Measurements from ENCODE around the gene DUT. TPM values are rescaled to one million over a fixed set of nuclear protein-coding genes. Genes with fewer than 3 reads are reported as not detected.
"Not testable (repeated sequence)": the region's sequence is repeated elsewhere in the genome, so short reads cannot be mapped to it uniquely, and the experiment has no call there.

The DUT gene
- 78.2 and 98.3 TPM in 2 replicates for total RNA-seq (2014; rRNA removed)
- polyA plus RNA-seq (2012): 84.6 TPM

DNA sequence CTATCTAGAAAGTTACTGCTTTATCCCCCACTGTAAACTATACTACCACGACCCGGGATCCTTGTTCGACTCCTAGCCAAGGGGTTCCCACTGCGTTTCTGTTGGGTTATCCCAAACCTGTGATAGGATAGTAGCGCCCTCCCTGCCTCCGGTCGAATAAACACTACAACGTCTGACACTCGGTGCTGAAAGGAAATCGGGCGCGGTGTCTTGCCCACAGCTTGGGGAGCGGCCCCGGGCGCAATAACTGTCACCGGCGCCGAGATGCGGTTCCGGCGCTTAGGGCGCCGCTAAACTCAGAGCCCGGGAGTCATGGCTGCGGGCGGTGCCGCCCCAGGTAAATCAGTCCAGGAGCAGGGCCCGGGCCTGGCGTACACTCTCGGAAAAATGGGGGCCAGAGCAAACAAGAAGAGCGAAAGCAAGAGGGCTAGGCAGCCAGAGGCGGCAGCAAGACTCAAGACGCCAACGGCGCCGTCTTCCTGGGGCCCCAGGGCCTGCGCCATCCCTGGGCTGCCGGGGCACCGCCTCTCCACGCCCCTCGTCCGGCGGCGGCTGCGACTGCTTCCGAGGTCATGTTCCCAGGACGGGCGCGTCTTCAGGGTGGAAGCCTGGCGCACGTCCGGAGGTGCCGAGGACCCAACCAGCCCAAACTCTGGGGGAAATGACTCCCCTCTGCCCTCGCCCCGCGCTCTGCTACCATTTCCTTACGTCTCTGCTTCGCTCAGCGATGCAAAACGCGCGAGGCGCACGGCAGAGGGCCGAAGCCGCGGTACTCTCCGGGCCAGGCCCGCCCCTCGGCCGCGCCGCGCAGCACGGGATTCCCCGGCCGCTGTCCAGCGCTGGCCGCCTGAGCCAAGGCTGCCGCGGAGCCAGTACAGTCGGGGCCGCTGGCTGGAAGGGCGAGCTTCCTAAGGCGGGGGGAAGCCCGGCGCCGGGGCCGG lies at the start of gene DUT:
DUT (plus strand) TSS at position 575 of the 941 bp plus-strand sequence; CDS start at position 662, 87 bp downstream.
- DNase-seq (ENCODE audit: low read depth): peak; percentile 83

- DNase-seq (ENCODE audit: low read depth): no peak
These were observed 49.6 kb upstream of the DUT start for GRCh38 chr15:48281674-48282073.

- DNase-seq (ENCODE audit: low read depth): no peak
These were observed 49.0 kb upstream of the DUT start for GRCh38 chr15:48282216-48282615.

GRCh38 chr15:48283396-48284145 lies 47.7 kb upstream of the DUT start:
- no peak for DNase-seq (ENCODE audit: low read depth)

- DNase-seq (ENCODE audit: low read depth): peak; percentile 80
These were observed 45.7 kb upstream of the DUT start for GRCh38 chr15:48285329-48286214.

- peak; percentile 3 for DNase-seq (ENCODE audit: low read depth)
These were observed 41.6 kb upstream of the DUT start for GRCh38 chr15:48289628-48290027.

DNA sequence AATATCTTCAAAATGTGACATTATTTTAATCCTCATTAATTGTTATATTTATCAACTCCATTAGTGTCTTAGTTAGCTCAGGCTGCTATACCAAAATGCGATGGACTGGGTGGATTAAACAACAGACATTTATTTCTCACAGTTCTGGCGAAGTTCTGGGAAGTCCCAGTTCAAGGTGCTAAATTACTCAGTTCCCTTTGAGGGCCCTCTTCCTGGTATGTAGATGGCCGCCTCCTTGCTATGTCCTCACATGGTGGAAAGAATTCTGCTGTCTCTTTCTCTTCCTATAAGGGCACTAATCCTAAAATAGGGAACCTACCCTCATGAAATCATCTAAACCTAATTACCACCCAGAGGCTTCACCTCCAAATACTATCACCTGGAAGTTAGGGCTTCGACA lies 38.8 kb upstream of the DUT start:
- DNase-seq (ENCODE audit: low read depth): no peak

GRCh38 chr15:48297668-48298067 lies 33.6 kb upstream of the DUT start:
- DNase-seq (ENCODE audit: low read depth): no peak

- DNase-seq (ENCODE audit: low read depth): no peak
These were observed 32.3 kb upstream of the DUT start for GRCh38 chr15:48298914-48299313.

- no peak for DNase-seq (ENCODE audit: low read depth)
These were observed 31.2 kb upstream of the DUT start for GRCh38 chr15:48300038-48300437.

- no peak for DNase-seq (ENCODE audit: low read depth)
These were observed 26.8 kb upstream of the DUT start for GRCh38 chr15:48304398-48304797.

DNA sequence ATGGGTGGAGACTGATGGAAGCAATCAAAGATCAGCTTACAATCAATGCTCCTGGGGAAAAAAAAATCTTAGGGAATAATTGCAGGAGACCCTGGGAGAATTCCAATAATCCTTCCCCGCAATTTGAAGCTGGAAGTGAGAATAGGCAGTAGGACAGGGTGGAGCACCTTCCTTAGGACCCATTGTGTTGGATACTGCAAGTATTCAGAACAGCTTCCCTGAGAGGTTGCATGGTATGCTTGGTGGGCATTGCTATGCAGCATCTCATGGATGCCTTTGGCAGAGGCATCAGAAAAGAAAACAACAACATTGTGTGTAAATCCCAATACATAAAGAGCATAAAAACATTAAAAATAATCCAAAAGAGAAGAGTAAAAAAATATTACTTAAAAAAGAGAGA lies 24.6 kb upstream of the DUT start:
- no peak for DNase-seq (ENCODE audit: low read depth)

DNA sequence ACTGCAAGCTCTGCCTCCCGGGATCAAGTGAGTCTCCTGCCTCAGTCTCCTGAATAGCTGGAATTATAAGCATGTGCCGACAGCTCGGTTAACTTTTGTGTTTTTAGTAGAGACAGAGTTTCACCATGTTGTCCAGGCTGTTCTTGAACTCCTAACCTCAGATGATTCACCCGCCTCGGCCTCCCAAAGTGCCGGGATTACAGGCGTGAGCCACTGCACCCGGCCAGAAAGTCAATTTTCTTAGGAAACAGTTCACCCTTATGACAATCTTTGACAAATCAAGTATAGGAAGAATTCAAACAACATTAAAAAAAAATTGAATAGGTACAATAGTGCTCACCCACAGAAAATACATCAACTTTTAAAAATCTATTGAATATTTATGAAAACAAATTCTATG lies 23.6 kb upstream of the DUT start:
- DNase-seq (ENCODE audit: low read depth): no peak

- no peak for DNase-seq (ENCODE audit: low read depth)
These were observed 21.5 kb upstream of the DUT start for GRCh38 chr15:48309740-48310139.

DNA sequence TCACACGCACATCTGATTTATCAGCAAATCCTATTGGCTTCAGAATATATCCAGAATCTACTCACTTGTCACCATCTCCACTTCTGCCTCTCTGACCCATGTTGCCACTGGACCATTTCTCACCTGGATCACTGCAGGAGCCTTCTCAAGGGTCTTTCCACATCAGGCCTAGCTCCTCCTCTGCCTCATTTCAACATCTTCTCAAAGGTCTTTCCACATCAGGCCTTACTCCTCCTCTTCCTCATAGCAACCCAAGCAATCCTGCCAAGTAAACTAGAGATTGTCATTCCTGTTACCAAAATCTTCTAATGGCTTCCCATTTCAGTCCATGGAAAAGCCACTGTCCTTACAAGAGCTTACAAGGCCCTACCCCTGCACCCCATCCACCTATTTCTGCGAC lies 18.0 kb upstream of the DUT start:
- no peak for DNase-seq (ENCODE audit: low read depth)

DNA sequence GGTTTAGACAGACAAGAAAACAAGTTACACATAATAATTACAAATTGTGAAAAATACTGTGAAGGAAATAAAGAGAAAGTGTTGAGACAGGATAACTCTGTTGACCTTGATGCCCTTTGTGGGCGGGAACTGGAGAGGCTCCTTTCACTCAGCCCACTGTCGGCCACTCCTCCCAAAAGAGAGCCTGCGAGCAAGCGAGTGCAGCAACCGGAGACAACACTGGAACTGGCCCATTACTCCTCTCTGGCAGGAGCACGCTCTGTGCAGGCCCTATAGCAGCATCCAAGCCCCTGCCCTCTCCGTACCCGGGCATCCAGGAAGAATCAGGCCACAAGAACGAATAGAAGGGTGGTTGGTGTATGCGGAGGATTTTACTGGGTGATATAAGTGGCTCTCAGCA lies 16.2 kb upstream of the DUT start:
- no peak for DNase-seq (ENCODE audit: low read depth)

- DNase-seq (ENCODE audit: low read depth): no peak
These were observed 14.0 kb upstream of the DUT start for GRCh38 chr15:48317221-48317620.

DNA sequence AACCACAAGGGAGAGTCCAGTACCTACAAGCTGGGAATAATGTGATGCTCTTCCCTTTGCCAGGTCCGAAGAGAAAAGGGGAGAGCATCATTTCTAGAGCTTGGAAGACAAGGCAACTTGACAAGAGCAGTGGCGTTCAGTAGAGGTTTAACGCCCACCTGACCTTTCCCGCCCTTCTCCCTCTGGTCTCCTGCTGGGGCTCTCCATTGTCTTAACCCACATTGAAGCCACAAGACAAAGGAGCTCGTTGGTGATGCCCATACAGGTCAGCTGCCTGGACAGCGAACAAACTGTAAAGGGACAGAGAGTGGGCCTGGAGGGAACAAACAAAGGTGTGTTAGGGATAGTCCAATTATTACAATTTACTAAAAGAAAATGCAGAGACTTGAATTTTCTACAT lies 13.1 kb upstream of the DUT start:
- no peak for DNase-seq (ENCODE audit: low read depth)

- no peak for DNase-seq (ENCODE audit: low read depth)
These were observed 7.9 kb upstream of the DUT start for GRCh38 chr15:48323294-48323693.

DNA sequence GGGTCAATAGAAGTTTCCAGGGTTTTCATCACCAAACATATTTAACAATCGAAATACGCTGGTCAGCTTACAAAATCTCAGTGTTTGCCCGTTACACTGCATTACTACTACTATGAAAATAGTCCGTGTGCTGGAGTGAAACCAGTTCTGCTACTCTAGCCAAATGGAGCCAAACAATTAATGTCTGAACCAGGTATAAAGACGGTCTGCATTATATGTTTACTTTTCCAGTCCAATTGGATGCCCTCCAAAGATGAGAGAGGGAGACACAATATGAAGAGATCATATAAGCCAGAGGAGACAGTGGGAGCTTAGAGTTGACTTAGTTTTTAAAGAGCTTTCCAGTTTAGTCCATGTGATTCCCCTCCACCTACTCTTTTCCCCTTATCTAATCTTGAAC lies 6.3 kb upstream of the DUT start:
- no peak for DNase-seq (ENCODE audit: low read depth)

GRCh38 chr15:48325400-48325799 lies 5.8 kb upstream of the DUT start:
- DNase-seq (ENCODE audit: low read depth): no peak

- not testable (repeated sequence) for DNase-seq (ENCODE audit: low read depth)
These were observed 5.0 kb upstream of the DUT start for GRCh38 chr15:48326180-48326579.

Measured in LHCN-M2 (cell line).